MM.1S (cell line): ENCODE measurements around the gene PDGFA.

Source experiments
- DNase-seq: peaks from one replicate; pipeline ENCODE4 v3.0.0-alpha.2; 2015
- H2AFZ ChIP-seq: fragments of 300-600 bp; sonication (generic); 2 replicates; pipeline ENCODE4 v1.6.0; 2016; ENCODE audit warnings: antibody characterized with exemption, low read length
- H3F3A ChIP-seq: fragments of 300-600 bp; sonication (generic); 2 replicates; pipeline ENCODE4 v1.6.1; 2016; ENCODE audit warnings: mild to moderate bottlenecking, antibody characterized with exemption, low read length, moderate library complexity, mixed read lengths; ENCODE audit not compliant: insufficient read depth
- H3K27ac ChIP-seq: fragments of 300-600 bp; sonication (generic); 2 replicates; pipeline ENCODE4 v1.5.1; 2016; ENCODE audit warnings: mild to moderate bottlenecking, low read length
- H3K27me3 ChIP-seq: fragments of 300-600 bp; sonication (generic); replicated peaks from 2 replicates; pipeline ENCODE4 v1.6.0; 2016; ENCODE audit warnings: low read length; ENCODE audit not compliant: insufficient read depth
- H3K36me3 ChIP-seq: fragments of 300-600 bp; sonication (generic); replicated peaks from 2 replicates; pipeline ENCODE4 v1.6.1; 2016; ENCODE audit warnings: mild to moderate bottlenecking, low read length, mixed read lengths; ENCODE audit not compliant: insufficient read depth
- H3K4me1 ChIP-seq: fragments of 300-600 bp; sonication (generic); 2 replicates; pipeline ENCODE4 v1.6.1; 2016; ENCODE audit warnings: low read length, mixed read lengths
- H3K4me2 ChIP-seq: fragments of 300-600 bp; sonication (generic); 2 replicates; pipeline ENCODE4 v1.6.0; 2016; ENCODE audit warnings: low read depth, low read length
- H3K4me3 ChIP-seq: fragments of 300-600 bp; sonication (generic); 2 replicates; pipeline ENCODE4 v1.5.1; 2016; ENCODE audit warnings: low read length, mixed read lengths
- H3K79me2 ChIP-seq: fragments of 300-600 bp; sonication (generic); 2 replicates; pipeline ENCODE4 v1.6.1; 2016; ENCODE audit warnings: mixed run types, low read length, mixed read lengths
- H3K9ac ChIP-seq: fragments of 300-600 bp; sonication (generic); 2 replicates; pipeline ENCODE4 v1.6.1; 2016; ENCODE audit warnings: low read length, mixed read lengths
- H3K9me2 ChIP-seq: fragments of 300-600 bp; sonication (generic); replicated peaks from 2 replicates; pipeline ENCODE4 v1.6.1; 2016; ENCODE audit warnings: mild to moderate bottlenecking, low read length, mixed read lengths; ENCODE audit not compliant: insufficient read depth
- H3K9me3 ChIP-seq: fragments of 300-600 bp; sonication (generic); replicated peaks from 2 replicates; pipeline ENCODE4 v1.6.1; 2016; ENCODE audit warnings: mild to moderate bottlenecking, low read length, mixed read lengths; ENCODE audit not compliant: insufficient read depth
- H4K20me1 ChIP-seq: fragments of 300-600 bp; sonication (generic); 2 replicates; pipeline ENCODE4 v1.6.1; 2016; ENCODE audit warnings: mild to moderate bottlenecking, low read length, moderate library complexity, mixed read lengths; ENCODE audit not compliant: insufficient read depth
- EZH2 ChIP-seq: fragments of 300-600 bp; sonication (generic); optimal IDR thresholded peaks from 2 replicates; pipeline ENCODE3; 2017; ENCODE audit warnings: low read depth, mild to moderate bottlenecking, antibody characterized with exemption, low read length, mixed read lengths
- EZH2phosphoT487 ChIP-seq: fragments of 300-600 bp; sonication (generic); IDR thresholded peaks from 2 replicates; pipeline ENCODE4 v1.6.1; 2018; ENCODE audit warnings: antibody characterized with exemption, low read length
- TF ChIP-seq, protein P1 (sequence below): fragments of 300-600 bp; sonication (generic); IDR thresholded peaks from 2 replicates; pipeline ENCODE4 v1.5.1; 2016; ENCODE audit warnings: antibody characterized with exemption, low read length, mixed read lengths

PDGFA gene

DNA sequence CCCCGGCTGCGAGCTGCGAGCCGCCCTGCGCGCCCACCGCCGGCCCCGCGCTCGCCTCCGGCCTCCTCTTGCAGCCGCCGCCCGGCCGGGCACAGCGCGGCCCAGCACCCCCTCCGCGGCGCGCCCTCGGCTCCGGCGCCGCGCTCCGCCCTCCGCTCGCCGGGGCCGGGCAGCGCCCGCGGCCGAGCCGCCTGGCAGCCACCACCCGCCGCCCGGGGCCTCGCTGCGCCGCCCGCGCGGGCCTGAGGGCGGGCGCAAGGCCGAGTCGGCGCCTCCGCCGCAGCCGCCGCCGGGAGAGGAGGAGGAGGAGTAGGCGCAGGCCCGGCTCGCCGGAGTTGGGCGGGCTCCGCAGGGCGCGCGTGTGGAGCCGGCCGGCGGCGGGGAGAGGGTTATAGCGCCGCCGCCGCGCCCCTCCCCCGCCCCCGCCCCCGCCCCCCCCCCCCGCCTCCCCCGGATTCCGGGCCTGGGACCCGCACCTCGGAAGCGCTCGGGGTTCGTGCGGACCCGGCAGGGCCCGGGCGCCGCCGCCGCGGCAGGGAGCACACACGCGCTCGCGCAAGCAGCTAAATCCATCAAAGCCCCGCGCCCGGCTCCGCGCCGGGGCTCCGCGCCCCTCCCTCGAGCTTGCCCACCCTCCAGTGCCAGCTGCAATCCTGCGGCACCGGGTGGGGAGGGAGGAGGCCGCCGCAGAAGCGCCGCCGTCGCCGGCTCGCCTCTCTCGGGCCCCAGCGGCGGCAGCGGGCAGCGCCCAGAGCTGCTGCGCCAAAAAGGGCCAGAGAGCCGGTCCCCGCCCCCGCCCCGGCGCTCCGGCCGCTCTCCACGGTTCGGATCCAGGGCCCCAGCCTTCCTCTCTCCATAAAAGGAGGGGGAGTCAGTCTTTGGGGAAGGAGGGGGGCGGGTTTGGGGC is at the start of gene PDGFA:
Gene PDGFA (minus strand): TSS at position 363 of the 907 bp plus-strand sequence. CDS start 845 bp downstream, outside the sequence.
- Histone ChIP-seq H3F3A (no peaks in the 10 kb centered on the region), H3K79me2 (no peaks in the 10 kb centered on the region), H3K9me3 (no peaks in the 10 kb centered on the region), H2AFZ (no peak within 1 kb of the TSS), H3K4me3 (no peak within 1 kb of the TSS), H3K4me2 (no peak within 1 kb of the TSS), H3K9ac (no peak within 1 kb of the TSS), H3K27ac (no peak within 1 kb of the TSS), H3K36me3 (no peaks in the 10 kb centered on the region), H3K9me2 (no peaks in the 10 kb centered on the region), H3K27me3 (no peaks in the 10 kb centered on the region), H4K20me1 (no peaks in the 10 kb centered on the region), H3K4me1 (no peaks in the 10 kb centered on the region)
- TF ChIP-seq, protein P1, sequence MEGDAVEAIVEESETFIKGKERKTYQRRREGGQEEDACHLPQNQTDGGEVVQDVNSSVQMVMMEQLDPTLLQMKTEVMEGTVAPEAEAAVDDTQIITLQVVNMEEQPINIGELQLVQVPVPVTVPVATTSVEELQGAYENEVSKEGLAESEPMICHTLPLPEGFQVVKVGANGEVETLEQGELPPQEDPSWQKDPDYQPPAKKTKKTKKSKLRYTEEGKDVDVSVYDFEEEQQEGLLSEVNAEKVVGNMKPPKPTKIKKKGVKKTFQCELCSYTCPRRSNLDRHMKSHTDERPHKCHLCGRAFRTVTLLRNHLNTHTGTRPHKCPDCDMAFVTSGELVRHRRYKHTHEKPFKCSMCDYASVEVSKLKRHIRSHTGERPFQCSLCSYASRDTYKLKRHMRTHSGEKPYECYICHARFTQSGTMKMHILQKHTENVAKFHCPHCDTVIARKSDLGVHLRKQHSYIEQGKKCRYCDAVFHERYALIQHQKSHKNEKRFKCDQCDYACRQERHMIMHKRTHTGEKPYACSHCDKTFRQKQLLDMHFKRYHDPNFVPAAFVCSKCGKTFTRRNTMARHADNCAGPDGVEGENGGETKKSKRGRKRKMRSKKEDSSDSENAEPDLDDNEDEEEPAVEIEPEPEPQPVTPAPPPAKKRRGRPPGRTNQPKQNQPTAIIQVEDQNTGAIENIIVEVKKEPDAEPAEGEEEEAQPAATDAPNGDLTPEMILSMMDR, result no peak
- TF ChIP-seq EZH2 (no peak), EZH2phosphoT487 (no peak)
- DNase-seq, result no peak

DNA sequence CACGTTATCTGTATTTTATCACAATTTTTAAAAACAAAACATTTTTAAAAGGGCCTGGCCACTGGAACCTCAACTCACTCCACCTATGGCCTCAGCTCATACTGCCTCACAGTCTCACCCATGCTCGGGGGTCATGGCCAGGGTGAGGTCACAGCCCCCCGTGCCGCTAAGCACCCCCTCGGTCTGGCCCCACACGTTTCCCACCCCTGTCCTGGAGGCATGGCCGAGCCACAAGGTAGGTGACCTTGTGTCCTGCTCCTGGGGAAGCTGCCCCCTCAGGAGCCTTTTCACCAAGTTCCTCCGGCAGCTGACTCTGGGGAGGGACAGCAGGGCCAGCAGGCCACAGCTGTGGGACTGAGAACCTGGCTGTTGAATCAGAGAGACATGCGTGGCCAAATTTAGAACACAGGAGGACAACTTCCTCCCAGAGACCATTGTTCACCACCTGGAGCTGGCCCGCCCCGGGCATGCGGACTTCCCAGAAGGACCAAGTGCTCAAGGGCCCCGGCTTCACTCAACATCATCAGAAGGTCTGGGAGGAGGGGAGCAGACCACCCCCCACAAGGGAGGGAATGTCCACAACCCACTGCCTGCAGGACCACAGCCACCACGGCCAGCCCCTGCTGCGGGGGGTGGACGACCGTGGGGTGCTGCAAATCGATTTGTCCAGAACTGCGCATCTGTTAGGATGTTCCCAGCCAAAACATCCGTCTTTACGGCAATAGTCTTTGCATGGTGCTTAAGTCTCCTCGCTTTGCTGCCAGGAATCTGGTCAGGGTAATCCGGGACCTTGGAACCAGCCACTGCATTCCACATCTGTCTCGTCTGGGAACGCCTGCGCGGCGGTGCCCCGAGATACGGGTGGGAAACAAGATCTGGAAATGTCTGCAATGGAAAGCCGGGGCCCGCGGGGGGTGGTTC is 48.6 kb upstream of the PDGFA start:
- DNase-seq, result no peak
- Histone ChIP-seq H3K4me1 (no peaks in the 10 kb centered on the region), H3K9me2 (no peaks in the 10 kb centered on the region), H3K79me2 (no peaks in the 10 kb centered on the region), H3K27me3 (no peaks in the 10 kb centered on the region), H3K36me3 (no peaks in the 10 kb centered on the region), H3K4me3 (no peak overlapping the region), H3K27ac (no peak overlapping the region), H3K4me2 (no peak overlapping the region), H4K20me1 (no peaks in the 10 kb centered on the region), H3F3A (no peaks in the 10 kb centered on the region), H2AFZ (no peak overlapping the region), H3K9ac (no peak overlapping the region), H3K9me3 (no peaks in the 10 kb centered on the region)
- TF ChIP-seq EZH2phosphoT487 (no peak), EZH2 (no peak)
- TF ChIP-seq, protein P1, result no peak

DNA sequence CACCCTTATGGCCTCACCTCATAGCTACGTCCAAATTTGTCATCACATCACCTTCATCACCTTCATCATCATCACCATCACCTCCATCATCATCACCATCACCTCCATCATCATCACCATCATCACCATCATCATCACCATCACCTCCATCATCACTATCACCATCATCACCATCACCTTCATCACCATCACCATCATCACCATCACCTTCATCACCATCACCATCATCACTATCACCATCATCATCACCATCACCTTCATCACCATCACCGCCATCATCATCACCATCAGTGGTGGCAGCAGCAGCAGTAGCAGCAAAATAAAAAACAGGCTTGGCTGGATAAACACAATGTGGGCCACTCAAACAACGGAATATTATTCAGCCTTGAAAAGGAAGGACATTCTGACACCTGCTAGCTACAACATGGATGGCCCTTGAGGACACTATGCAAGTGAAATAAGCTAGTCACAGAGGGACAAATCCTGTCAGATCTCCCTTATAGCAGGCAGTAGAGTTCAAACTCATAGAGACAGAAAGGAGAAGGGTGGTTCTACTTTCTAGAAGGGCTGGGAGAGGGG is 47.7 kb upstream of the PDGFA start:
- H3K9me3 ChIP-seq, result no peaks in the 10 kb centered on the region
- no peaks in the 10 kb centered on the region for H3K9me2 ChIP-seq
- H2AFZ ChIP-seq, result no peak overlapping the region
- H3K27ac ChIP-seq, result no peak overlapping the region
- no peak overlapping the region for H3K4me3 ChIP-seq
- no peaks in the 10 kb centered on the region for H4K20me1 ChIP-seq
- no peak for DNase-seq
- TF ChIP-seq EZH2phosphoT487, result no peak
- TF ChIP-seq, protein P1, result no peak
- TF ChIP-seq EZH2, result no peak
- no peaks in the 10 kb centered on the region for H3K79me2 ChIP-seq
- H3K4me2 ChIP-seq, result no peak overlapping the region
- no peaks in the 10 kb centered on the region for H3K4me1 ChIP-seq
- no peaks in the 10 kb centered on the region for H3F3A ChIP-seq
- no peaks in the 10 kb centered on the region for H3K36me3 ChIP-seq
- H3K9ac ChIP-seq, result no peak overlapping the region
- H3K27me3 ChIP-seq, result no peaks in the 10 kb centered on the region
